Tibial nerve (tissue), 3 donors: Measurements from ENCODE around the gene SRSF1.

ENCODE experiments used
- EP300 ChIP-seq, 2 donors: sonication (generic); formaldehyde crosslinking; IDR thresholded peaks; one replicate each; pipeline ENCODE4 v1.6.1; 2017; ENCODE audit warnings: antibody characterized with exemption in 2 of 2, mild to moderate bottlenecking in 1 of 2
- POLR2A ChIP-seq, 2 donors: fragments of 450-650 bp; IDR thresholded peaks; one replicate each; pipeline ENCODE4 v1.6.1; 2017; ENCODE audit warnings: antibody characterized with exemption in 2 of 2, mild to moderate bottlenecking in 2 of 2, moderate library complexity in 2 of 2

- TF ChIP-seq EP300 (IDR thresholded peaks at IDR 0.05) (no peak), POLR2A (IDR thresholded peaks at IDR 0.05) (no peak)
Measured at GRCh38 chr17:57963149-57963511, 43.9 kb downstream of the SRSF1 start.
